Stimulated activated CD4-positive, alpha-beta T cell treated with anti-CD3 and anti-CD28 coated beads, TNF-alpha, amount 100 ng/mL, for 24 hours (primary cell): ENCODE measurements around the gene CLRN3.

Experiments used
- DNase-seq, 3 experiments: peaks; one replicate each; pipeline ENCODE4 v3.0.0-alpha.2; 2020; ENCODE audit warnings: low read depth in 3 of 3

CLRN3 gene

GRCh38 chr10:127874671-127875448 lies 17.9 kb downstream of the CLRN3 start:
- DNase-seq, result no peak

GRCh38 chr10:127873901-127874470 lies 18.8 kb downstream of the CLRN3 start:
- no peak for DNase-seq

DNA sequence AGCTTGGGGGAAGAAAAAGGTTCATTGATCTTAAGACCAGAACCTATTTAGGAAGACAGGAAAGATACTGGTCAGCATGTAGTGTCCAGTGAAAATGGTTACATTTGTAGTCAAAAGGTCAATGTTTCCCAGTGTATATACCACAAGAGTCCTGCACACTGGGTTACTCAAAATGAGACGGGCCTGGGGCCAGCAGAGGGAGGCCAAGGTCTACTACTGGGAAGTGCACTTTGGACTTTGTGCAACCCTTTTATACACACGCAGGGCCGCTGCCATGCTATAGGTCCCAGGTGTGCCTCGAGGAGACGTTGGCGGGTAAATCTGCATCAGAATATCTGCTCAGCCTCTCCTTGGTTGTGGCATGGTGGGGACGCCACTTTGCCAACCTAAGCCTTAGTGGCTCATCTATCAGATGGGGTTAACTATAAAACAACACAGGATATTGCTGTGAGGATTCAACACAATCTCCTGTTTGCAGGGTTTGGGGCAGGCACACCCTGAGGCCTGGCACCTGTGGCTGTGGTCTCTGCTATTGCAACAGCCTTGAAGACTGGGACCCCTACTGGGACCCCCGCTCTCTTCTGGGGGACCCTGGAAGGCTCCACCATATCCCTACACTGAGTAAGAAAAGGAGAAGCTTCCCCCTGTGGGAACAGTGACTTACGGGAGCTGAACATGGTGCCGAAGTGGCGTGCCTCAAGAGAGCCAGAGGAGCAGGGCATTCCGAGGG lies 19.7 kb downstream of the CLRN3 start:
- DNase-seq, result no peak

DNA sequence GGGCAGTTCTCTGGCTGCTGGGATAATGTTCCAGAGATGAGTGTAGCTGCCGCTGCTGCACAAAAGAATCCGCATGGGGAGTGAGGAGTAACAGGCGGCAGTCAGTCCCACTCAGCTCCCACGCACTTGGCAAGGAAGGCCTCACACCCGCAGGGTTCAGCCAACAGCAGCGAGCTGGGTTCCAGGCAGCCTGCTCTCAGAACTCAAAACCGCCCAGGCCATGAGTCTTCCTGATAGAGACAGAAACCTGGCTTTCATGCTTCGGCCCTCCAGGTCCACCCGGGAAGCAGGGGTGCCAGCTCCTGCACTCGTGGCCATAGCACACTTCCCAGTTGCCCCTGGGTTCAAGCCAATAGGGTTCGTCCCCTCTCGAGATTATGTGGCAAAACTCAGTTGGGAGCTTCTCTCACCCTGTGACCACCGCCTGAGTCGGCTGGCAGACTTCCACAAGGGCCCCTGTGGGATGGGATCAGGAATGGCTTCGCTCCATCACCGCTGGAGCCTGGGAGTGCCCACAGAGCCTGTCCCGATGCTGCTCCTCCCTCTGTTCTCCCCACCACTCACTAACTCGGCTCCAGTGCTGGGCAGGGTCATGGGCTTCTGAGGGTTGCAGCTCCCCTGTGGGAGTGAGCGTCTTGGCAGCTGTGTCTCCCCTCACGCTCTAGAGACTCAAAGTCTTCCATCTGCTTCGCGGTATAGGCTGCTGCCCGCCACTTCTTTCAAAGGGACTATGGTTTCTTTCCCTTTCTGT lies 20.6 kb downstream of the CLRN3 start:
- no peak for DNase-seq

DNA sequence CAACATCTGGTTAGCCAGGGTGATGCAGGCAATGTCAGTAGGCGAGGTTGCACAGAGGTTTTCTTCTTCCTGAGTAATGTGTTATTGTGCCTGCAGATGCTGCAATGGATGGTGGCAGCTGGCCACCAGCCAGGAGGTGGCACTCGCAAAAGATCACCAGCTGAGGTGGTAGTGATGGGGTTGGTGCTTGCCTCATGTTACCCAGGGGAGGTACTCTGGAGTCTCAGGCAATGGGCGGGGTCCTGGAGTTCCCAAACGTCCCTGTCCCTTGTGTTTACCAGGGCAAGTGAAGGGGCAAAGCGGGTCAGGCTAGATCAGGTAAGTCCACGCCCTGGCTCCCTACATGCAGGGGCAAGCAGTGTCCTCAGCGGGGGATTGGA lies 21.1 kb downstream of the CLRN3 start:
- DNase-seq, result no peak

- no peak for DNase-seq
These were observed 23.4 kb downstream of the CLRN3 start for GRCh38 chr10:127869329-127869728.

GRCh38 chr10:127867805-127868204 lies 24.9 kb downstream of the CLRN3 start:
- no peak for DNase-seq

- no peak for DNase-seq
These were observed 26.3 kb downstream of the CLRN3 start for GRCh38 chr10:127866276-127867013.

DNA sequence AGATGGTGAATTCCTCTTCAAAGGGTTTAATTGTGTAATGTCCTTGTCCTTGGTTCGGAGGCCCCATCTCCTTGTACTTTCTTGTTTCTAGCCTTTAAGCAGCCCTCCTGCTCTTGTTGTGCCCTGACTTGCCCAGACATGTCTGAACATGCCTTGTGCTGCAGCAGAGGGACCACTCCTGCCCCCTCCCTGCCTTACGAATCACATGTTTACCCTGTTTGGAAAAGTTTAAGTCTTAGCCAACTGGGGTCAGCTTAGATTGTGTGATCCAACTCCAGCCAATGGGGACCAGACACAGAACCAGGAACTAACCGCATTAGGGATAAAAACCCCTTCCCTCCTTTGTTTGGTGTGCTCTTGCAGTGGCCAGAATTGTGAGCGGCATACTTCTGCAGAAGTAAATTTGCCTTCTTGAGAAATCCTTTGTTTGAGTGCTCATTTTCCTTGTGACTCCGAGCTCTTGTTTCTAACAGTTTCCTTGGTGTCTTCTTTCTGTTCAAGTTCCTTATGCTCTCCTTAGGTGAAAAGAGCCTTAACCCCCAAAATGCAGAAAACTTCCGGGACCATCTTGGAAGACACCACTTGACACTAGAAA lies 29.4 kb downstream of the CLRN3 start:
- no peak for DNase-seq

DNA sequence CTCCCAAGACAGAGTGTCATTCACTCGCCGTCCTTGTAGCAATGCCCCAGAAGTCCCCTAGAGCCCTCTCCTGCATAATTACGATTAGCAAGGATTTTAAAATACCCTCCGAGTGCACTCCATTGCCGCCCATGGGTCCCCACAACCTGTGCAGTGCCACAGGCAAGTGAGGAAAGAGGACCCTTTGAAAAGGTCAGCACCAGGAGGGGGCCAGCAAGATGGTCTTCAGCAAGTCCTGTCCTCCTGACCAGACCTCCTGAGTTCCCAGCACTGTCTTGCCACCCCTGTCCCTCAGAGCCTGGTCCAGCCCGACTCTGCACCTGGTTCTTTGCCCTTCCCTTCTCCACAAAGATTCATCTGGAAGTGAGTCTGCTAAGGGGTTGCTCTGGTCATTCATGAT lies 32.1 kb downstream of the CLRN3 start:
- no peak for DNase-seq

DNA sequence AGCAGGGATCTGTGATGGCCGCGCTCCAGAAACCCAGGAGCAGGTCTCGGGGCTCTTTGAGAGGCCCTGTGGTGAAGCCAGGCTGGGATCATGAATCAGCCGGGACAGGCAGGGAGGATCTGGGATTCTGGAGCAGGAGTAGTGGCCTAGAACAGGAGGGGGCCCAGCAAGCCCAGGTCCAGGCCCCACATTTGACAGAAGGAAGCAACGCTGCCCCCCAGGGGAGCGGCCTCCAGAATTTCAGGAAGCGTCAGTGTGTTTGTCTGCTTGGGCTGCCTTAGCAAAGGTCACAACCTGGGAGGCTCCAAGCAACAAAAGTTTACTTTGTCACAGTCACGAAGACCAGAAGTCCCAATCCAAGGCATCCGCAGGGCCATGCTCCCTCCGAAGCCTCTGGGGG lies 36.8 kb downstream of the CLRN3 start:
- DNase-seq, result no peak

- DNase-seq, result no peak
These were observed 37.2 kb downstream of the CLRN3 start for GRCh38 chr10:127855591-127855881.

GRCh38 chr10:127854769-127855590 lies 37.8 kb downstream of the CLRN3 start:
- no peak for DNase-seq

- peak; percentile 22 to 40 (median 31) for DNase-seq
These were observed 38.6 kb downstream of the CLRN3 start for GRCh38 chr10:127853868-127854768.

- no peak for DNase-seq
These were observed 40.3 kb downstream of the CLRN3 start for GRCh38 chr10:127852456-127852855.

- no peak for DNase-seq
These were observed 41.0 kb downstream of the CLRN3 start for GRCh38 chr10:127851661-127852194.

DNA sequence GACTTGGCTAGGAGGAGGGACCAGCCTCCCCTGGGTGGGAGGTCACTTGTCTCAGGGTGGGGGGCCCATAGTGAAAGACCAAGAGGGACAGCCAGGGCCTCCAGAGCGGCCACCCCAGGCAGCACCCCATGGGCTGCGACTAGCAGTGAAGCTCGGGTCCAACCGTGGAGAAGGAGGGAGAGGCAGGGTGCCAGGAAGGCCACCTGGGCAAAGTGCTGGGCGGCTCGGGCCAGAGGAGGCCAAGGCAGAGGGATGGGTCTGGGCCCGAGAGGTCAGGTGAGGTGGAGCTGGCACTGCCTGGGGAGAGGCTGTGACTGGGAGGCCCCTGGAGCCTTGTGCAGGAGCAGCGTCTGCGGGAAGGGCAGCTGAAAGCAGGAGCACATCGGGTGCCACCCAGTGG lies 41.8 kb downstream of the CLRN3 start:
- DNase-seq, result no peak

DNA sequence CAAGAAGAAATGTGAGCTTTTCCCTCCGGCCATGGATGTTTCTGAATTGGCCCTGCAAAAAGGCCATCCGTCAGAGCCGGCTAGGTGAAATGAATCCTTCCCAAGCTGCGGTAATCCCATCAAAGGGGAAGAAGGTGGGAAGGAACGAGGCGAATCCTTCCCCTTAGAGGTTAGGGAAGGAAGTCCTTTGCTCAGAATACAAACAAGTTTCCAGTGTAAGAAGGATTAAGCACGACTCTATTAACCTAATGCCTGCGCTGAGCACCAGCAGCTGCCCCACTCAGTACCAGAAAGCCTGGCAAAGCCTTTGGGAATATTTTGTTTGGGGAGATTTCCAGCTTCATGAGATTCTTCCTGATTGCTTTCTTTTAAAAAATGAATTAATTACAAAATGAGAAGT lies 42.8 kb downstream of the CLRN3 start:
- DNase-seq, result no peak

DNA sequence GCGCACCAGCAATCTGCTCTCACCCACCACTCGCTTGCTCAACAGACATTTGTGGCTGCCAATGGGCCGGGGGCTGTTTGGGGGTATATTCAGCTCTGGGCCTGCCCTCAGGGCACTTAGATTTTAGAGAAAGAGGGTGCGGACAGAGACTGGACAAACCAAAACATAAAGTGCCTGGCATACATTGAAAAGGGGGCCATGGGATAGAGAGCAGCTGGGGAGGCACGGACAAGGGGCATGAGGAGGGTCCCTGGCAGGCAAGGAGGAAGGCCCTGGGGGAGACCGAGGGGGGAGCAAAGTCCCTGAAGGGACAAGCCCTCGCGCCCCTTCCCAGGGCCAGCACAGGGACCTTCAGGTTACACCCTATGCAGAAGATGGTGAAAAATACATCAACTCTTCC lies 43.5 kb downstream of the CLRN3 start:
- DNase-seq, result no peak
